PFSK-1 (cell line): ENCODE data around the gene ARFGAP2.

ENCODE experiments used
- FOXP2 ChIP-seq: optimal IDR thresholded peaks from 2 replicates; pipeline ENCODE3; 2011; ENCODE audit warnings: borderline replicate concordance, control low read depth, inconsistent platforms; ENCODE audit not compliant: insufficient read depth; ENCODE audit errors: extremely low read length, extremely low read depth
- POLR2AphosphoS5 ChIP-seq: IDR thresholded peaks from 2 replicates; pipeline ENCODE4 v1.6.1; 2012; ENCODE audit warnings: low read depth, mild to moderate bottlenecking, control low read depth, low read length, moderate library complexity
- SIN3A ChIP-seq: IDR thresholded peaks from 2 replicates; pipeline ENCODE4 v1.6.1; 2012; ENCODE audit warnings: mild to moderate bottlenecking, low read length, moderate library complexity, borderline replicate concordance; ENCODE audit not compliant: insufficient read depth
- TAF1 ChIP-seq: IDR thresholded peaks from 2 replicates; pipeline ENCODE4 v1.6.1; 2012; ENCODE audit warnings: low read length, control low read depth, borderline replicate concordance; ENCODE audit not compliant: insufficient read depth
- TF ChIP-seq, protein P1 (sequence below), 2 experiments: IDR thresholded peaks; 2 replicates each; pipeline versions ENCODE4 v1.6.1 to v1.8.0; 2011 to 2012; ENCODE audit warnings: low read depth in 2 of 2, low read length in 2 of 2, control low read depth in 1 of 2, inconsistent platforms in 1 of 2, mild to moderate bottlenecking in 1 of 2, moderate library complexity in 1 of 2; ENCODE audit not compliant: insufficient read depth in 1 of 2

The ARFGAP2 gene

DNA sequence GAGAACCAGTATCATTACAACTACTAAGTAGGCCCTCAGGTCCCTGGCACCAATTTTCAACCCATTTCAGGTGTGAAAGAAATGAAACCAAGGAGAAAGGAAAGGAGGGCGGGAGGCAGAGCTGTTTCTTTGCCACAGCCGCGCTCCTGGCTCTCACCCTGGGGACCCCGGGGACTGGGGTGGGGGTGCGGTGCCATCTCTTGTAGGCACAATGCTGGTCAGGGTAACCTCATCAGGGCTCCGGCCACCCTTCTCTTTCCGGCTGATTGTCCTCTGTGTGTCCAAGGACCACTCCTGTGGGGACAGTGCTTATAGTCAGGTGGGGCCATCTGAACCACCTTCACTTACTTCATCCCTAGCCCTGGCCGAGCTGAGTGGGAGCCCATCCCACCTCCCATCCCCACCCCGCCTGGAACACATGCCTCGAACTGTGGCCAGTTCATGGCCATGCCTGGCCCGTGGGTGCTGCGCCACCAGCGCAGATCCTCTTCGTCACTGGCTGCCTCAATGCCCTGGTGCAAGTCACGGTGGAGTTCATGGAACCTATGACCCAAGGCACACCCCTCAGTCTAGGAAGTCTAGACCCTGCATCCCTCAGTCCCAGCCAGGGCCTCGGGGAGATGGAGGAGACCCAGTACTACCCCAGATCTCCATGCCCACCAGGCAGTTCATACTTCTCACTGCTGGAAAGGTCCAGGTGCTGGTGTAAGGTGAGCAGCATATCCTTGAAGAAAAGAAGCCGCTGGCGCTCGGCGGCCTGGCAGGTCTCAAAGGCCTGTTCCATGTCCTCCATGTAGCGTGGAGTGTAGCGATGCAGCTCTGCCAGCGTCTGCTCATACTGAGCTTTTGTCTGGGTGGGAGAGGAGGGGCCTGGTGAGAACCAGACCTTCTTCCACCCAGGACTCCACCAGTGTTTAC, 2.3 kb upstream of the ARFGAP2 start:
- TF ChIP-seq TAF1 (no peak), SIN3A (no peak), POLR2AphosphoS5 (no peak)
- TF ChIP-seq, protein P1, sequence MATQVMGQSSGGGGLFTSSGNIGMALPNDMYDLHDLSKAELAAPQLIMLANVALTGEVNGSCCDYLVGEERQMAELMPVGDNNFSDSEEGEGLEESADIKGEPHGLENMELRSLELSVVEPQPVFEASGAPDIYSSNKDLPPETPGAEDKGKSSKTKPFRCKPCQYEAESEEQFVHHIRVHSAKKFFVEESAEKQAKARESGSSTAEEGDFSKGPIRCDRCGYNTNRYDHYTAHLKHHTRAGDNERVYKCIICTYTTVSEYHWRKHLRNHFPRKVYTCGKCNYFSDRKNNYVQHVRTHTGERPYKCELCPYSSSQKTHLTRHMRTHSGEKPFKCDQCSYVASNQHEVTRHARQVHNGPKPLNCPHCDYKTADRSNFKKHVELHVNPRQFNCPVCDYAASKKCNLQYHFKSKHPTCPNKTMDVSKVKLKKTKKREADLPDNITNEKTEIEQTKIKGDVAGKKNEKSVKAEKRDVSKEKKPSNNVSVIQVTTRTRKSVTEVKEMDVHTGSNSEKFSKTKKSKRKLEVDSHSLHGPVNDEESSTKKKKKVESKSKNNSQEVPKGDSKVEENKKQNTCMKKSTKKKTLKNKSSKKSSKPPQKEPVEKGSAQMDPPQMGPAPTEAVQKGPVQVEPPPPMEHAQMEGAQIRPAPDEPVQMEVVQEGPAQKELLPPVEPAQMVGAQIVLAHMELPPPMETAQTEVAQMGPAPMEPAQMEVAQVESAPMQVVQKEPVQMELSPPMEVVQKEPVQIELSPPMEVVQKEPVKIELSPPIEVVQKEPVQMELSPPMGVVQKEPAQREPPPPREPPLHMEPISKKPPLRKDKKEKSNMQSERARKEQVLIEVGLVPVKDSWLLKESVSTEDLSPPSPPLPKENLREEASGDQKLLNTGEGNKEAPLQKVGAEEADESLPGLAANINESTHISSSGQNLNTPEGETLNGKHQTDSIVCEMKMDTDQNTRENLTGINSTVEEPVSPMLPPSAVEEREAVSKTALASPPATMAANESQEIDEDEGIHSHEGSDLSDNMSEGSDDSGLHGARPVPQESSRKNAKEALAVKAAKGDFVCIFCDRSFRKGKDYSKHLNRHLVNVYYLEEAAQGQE (IDR thresholded peaks at IDR 0.05; ENCODE audit: insufficient read depth in 1 of 2, low read depth in 2 of 2, low read length in 2 of 2), result no peak

DNA sequence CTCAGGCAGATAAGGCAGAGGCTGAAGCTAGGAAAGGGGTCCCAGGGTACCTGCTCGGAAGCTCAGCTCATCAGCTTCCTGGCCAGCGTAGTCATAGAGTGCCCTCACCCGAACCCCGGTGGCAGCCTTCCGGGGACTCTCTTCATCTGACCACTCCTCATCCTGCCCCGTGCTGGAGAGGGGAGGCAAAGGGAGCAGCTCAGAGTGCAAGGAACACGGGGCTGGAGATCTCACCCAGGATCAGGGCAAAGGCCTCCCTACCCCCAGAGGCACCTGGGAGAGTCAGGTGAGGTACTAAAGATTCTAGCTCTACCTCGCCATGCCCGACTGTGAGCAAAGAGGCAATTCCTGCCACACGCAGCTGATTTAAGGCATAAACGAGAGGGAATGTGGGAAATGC, 1.6 kb upstream of the ARFGAP2 start:
- TF ChIP-seq TAF1, result no peak
- no peak for TF ChIP-seq FOXP2
- TF ChIP-seq SIN3A, result no peak
- TF ChIP-seq POLR2AphosphoS5, result no peak
- TF ChIP-seq, protein P1 (IDR thresholded peaks at IDR 0.05; ENCODE audit: insufficient read depth in 1 of 2, low read depth in 2 of 2, low read length in 2 of 2), result no peak

DNA sequence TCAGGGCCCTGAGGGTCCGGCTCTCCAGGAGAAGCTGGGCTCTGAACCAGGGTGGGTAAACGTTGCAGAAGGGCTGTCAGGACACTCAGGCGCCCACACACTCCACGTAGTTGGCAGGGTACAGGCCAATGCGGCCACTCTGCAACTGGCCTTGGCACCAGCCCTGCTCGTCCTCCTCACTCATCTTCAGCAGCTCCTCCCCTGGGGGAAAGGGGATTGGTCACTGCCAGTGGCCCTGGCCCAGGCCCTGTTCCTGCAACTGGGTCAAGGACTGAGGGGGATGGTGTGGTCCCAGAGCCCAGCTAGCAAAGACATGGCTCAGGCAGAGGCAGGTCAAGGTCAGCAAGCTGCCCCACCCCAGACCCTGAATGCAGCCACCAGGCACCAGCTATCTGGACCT, 1.2 kb upstream of the ARFGAP2 start:
- TF ChIP-seq POLR2AphosphoS5, result no peak
- no peak for TF ChIP-seq TAF1
- no peak for TF ChIP-seq SIN3A
- no peak for TF ChIP-seq FOXP2
- TF ChIP-seq, protein P1 (IDR thresholded peaks at IDR 0.05; ENCODE audit: insufficient read depth in 1 of 2, low read depth in 2 of 2, low read length in 2 of 2), result no peak

DNA sequence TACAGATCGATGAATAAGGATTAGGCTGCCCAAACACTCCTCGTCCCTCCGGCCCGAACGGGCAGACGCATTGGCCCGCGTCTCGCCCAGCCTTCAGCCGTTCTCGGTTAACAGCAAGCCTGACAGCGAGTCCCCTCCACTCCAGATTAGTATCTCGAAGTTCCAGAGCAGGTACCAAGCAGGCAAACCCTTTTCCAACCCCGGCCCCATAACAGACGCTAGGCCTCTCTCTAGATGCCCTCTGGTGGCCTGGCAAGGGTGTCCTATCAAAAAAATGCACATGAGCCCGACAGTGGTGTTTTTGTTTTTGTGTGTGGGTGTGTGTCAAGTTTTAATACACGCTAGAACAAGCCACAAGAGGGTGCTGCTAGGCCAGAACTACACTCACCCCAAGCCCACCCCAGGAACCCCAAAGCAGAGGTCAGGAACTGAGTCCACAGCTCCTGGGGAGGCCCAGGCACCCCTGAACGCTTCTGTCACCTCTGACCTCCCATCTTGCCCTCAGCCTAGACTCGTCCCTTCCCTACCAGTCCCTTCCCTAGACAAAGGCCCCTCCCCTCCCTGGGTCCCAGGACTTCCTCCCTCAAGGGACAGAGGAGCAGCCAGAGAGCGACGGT, 658 bp upstream of the ARFGAP2 start:
- TF ChIP-seq SIN3A (peak; percentile 49; the same call in 1 of the 2 replicates), FOXP2 (no peak)

DNA sequence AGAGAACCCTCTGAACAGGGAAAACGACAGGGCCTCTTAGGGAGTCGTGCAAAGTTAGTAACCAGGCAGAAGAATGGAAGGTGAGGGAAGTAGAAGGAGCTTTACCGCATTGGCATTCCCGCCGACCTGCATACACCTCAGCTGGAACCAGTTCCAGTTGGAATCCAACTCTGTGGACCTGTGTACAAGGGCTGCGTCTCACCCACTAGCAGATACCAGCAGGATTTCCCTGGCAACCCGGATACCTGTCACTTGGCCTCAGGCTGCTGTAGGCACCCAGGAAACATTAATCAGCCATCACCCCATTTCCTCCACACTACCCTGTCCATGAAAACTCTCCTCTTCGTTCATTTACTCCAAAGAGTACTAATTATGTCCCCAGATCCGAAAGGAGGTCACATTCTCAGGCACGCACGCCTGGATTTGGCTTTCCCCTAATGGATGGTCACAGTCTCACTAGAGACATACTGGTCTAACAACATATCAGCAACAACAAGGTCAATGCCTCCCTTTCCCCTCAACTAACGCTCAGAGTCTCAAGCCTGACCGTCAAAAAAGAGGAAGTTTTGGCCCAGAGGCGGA, 842 bp downstream of the ARFGAP2 start:
- TF ChIP-seq TAF1 (no peak), SIN3A (no peak), POLR2AphosphoS5 (no peak), FOXP2 (no peak)
- TF ChIP-seq, protein P1 (IDR thresholded peaks at IDR 0.05; ENCODE audit: insufficient read depth in 1 of 2, low read depth in 2 of 2, low read length in 2 of 2), result no peak
